HG03196 (cell line): ENCODE measurements around the gene AKAP8L.

Source experiments
- ATAC-seq: cut with Tn5 transposase; IDR thresholded peaks from one replicate; pipeline ENCODE4 v1.9.1; 2021; ENCODE audit not compliant: unreplicated experiment

The AKAP8L gene

DNA sequence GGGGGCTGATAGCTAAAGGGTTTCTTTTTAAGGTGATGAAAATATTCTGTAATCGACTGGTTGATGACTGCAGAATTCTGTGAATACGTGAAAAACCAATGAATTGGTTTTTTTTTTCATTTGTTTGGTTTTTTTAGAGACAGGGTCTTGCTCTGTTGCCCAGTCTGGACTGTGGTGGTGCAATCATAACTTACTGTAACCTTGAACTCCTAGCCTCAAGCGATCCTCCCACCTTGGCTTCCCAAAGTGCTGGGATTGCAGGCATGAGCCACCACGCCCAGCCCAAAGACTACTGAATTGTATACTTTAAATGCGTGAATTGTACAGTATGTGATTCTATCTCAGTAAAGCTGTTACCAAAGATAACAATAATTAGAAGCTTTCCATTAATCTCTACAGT lies 24.4 kb downstream of the AKAP8L start:
- no peak for ATAC-seq

DNA sequence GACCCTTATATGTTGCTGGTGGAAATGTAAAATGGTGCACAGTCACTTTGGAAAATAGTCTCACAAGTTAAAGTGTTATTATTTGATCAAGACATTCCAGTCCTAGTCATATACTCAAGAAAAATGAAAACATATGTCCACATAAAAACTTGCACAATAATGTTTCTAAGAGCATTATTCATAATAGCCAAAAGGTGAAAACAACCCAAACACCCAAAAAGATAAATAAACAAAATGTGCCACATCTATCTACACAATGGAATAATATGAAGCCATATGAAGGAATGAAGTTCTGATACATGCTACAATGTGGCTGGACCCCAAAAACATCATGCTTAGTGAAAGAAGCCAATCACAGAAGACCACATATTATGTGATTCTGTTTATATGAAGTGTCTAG lies 24.8 kb downstream of the AKAP8L start:
- ATAC-seq = no peak

DNA sequence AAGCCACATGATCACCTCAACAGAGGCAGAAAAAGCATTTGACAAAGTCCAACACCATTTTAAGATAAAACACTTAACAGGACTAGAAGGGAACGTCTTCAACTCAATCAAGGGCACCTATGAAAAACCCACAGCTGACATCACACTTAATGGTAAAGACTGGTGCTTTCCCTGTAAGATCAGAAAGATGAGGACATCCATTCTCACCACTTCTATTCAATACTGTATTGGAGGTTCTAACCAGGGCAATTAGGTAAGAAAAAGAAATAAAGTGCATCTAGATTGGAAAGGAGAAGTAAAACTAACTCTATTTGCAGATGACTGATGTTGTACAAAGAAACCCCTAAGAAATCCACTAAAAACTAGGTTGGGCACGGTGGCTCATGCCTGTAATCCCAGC lies 28.0 kb downstream of the AKAP8L start:
- no peak for ATAC-seq

DNA sequence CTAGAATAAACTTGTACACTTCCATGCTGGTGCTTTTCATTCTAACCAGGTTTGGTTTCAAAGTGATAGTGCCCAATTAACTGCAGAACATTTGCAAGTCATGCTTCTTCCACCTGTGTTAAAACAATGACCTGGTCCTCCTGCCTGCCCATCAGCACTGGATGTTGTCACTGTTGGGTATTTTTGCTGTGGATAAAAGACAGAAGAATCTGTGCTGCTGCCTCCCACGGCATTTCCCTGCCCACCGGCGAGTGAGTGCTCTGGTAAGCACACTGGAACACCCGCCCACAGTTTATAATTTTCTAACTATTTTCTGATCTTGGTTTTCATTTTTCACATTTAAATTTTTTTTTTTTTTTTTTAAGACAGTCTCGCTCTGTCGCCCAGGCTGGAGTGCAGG lies 36.9 kb downstream of the AKAP8L start:
- ATAC-seq = no peak

DNA sequence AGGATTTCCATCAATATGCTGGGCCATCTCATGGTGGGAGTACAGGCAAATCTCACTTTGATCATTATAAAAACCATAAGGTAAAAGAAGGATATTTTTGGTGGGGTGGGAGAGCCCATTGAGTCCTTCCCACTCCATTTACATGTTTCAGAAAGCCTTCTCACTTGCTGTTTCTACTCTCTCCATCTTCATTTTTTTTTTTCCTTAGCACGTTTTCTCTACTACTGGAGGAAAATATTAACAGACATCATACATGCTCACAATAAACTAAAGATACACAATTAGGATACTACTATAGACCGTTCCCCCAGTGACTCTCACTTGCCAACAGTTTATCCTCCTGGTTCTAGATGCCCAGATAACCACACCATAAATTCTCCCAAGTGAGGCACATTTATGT lies 37.4 kb downstream of the AKAP8L start:
- ATAC-seq = no peak

DNA sequence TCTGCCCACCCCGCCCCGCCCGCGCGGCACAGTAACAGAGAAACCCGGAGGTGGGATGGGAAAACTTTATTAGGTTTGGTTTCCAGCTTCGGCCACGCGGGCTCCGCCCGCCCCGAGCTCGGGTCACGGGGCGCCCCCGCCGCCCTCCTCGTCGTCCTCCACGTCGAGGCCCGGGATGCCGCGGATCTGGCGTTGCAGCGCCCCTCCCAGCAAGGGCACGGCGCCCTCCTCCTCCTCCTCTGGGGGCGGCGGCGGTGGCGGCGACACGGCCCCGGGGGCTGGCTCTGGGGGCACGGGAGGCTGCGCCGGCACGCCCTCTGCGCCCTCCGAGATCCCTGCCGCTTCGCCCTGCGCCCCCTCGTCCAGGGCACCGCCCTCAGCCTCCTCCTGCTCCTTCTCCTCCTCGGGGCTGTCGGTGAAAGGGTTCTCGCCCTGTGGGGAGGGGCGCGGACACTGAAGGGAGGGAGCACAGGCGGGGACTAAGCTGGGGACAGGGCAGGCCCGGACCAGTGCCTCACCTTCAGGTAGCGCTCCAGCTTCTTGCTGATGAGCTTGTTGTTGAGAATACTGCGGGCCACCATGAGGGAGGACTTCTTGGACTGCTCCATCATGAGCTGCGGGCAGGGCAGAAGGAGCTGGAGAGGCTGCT lies 38.7 kb downstream of the AKAP8L start:
- peak; percentile 24 for ATAC-seq

DNA sequence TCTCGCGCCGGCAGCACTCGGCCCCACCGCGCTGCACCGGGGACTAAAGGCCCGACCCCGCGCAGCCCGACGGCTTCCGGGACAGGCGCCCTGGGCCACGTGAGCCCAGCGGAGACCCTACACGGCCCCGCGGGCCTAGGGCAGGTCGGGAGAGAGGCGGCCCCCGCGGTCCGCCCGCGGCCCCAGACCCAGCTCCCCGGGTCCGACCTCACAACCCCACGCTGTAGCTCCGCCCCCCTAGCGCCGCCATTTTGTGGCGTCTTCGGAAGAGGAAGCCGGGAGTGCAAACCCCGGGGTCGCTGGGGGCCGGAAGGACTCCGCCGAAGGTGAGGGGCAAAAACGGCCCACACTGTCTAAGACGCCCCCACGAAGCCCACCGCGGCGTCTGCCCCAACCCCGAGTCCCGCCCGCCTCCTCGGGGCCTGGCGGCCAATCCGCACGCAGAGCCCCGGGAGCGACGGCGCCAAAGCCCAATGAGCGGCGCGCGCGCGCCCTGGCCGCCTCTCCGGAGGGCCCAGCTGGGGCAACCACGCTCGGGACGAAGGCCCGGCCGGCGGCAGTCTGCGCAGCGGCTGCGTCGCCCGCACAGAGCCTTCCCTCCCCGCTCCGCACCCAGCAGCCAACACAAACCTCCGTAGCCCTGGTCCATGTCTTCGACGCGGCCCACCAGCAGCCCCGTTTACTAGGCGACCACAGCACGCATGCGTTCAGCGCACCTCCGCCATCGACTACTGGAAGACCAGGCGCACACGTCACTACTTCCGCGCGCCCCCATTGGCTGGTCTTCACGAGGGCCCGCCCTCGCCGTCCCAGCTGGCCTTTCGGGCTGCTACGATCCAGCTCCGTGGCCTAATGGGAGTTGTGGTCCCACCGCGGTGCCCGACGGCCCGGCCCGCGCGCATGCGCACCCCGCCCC lies 39.4 kb downstream of the AKAP8L start, which contains the start of gene AKAP8:
TSS of gene AKAP8 (minus strand) at position 705 of the 916 bp plus-strand sequence. CDS start at position 649, 56 bp downstream.
- ATAC-seq = peak; percentile 83

DNA sequence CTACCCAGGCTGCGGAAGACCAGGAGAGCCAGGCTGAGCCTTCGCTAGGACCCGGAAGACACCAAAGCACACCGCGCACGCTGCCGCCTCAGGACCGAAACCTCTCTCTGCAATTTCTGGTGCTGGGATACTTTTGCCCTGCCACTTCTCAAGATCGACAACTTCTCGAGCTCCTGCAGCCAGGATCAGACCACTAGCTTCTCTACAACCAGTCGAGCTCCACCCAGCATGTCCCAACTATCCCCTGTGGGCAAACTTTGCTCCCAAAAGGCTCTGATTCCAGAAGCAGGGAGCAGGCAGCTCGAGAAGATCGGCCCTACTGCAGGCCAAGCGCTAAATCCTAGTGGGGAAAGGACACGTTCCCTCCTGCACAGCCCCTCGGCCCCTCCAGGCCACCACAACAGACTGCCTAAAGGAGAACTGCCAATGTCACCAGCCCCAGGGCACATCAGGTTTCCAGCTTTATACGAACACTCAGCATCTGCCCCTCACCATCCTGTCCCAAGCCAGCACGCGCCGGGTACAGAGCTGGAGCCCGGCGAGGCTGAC lies 40.2 kb downstream of the AKAP8L start:
- no peak for ATAC-seq

DNA sequence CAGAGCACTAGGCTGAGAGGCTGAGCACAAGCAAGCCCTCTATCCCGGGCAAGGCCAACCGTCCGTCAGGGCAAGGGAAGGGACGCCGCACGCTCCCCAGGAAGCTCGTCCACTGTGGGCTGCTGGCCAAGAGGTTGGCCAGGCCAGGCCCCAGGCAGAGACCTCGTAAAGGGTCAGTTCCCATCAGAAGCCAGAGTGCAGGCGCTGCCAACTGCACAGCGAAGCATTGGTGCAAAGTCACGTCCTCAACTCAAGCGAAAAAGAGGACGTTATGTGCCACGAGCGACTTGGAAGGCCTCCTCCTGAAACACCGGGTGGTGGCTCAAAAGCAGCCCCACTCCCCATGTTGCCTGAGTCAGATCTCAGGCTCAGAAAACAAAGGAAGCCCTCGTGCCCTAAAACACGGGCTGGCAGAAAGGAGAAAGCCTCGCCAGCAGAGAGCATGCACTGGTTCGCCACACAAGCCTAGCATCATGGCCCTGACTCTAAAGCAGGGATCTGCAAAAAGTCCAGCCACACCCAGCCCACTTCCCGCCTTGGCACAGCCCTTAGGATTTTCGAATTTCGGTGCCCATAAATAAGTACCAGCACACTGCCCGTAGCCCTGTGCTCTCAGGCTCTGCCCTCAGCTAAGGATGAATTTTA lies 43.9 kb downstream of the AKAP8L start:
- ATAC-seq = no peak

DNA sequence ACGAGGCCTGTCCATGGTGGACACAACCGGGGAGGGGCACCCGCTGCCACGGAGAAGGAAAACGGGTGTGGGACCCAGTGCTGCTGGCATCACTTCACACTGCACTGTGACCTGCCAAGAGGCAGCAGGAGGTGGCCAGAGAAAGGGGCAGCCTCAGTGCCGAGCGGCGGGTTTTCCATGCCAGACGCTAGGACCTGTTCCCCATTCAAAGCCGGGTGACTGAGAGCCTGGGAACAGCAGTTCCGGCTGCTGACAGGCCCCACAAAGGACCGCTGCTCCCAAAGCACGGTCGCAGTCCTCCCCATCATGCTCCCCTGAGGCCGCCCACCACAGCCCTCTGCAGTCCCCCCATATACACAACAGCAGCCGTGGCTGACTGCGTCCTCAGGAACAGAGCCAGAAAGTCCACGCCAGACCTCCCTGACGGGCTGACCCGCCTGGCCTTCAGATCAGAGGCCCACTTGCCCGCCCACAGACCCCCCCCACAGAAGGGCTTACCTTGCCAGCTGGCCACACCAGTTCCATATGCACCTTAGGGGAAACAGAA lies 44.6 kb downstream of the AKAP8L start:
- no peak for ATAC-seq

DNA sequence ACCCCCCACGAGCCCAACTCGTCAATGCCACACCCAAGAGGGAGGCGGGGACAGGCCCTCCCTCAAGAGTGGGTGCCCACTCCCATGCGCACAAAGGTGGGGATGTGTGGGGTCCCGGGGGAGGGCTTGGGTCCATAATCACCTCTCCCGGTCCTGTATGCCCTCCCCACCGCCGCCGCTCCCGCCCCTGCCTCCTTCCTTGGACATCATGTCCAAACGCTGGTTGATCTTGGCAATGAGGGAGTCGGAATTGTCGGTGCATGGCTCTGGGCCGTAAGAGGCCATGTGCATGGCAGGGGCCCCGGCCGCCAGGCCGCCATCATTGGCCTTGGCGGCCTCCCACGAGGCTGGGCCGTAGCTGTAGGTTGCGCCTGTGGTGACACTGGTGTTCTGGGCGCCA lies 45.1 kb downstream of the AKAP8L start:
- no peak for ATAC-seq

DNA sequence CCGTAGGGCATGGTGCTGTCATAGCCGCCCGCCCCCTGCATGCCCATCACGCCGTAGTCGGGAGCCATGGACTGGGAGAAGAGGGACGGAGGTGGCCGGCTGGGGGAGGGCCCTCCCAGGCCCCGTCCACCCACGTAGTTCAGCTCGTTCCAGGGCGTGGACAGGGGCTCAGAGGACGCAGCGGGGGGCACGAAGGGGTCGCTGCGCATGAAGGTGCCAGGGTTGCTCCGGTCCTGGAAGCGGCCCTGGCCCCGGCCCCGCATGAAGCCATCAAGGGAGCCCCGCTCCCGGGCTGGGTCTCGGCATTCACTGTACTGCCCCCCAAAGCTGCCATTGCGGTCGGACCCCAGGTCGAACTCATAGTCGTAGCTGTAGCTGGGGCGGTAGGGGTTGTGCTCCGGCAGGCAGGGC lies 45.9 kb downstream of the AKAP8L start:
- ATAC-seq = no peak

DNA sequence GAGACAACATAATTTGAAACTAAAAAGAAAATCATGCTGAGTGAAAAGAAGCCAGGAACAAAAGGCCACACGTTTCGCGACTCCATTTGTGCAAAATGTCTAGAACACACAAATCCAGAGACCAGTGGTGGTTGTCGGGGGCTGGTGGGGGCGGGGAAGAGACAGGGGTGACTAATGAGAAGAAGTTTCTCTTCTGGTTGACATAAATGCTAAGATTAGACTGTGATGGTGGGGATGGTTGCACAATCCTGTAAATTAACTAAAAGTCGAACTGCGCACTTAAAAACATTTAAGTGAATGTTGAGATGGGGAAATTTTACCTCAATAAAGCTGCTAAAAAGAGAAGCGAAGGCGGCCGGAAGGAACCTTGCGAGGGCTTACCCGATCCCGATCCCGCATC lies 46.3 kb downstream of the AKAP8L start:
- no peak for ATAC-seq

DNA sequence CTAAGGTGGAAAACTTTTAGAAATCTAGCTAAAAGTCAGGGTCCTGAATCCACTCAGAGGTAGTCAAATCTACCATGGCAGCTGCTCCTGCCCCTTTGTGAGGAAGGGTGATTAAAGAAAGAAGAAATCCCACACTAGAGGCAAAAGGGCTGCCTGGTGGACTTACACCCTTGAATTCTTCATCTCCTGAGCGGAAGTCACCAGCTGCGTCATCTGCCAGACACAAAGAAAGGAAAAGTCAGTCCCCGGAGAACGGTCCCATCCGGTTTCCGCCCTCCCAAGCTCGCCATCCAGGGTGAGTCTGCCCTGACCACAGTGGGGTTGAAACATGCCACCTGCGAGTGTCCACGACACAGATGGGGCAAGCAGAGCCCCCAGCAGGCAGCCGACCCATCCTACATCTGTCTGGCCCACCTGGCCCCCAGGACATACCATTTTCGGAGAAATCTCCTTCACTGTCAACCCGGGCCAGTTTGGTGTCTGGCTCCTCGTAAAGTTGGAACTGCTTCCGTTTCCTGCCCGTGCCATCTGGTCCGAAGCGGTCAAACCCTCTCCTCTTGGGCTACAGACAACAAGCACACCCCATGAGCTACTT lies 46.9 kb downstream of the AKAP8L start:
- ATAC-seq = no peak

DNA sequence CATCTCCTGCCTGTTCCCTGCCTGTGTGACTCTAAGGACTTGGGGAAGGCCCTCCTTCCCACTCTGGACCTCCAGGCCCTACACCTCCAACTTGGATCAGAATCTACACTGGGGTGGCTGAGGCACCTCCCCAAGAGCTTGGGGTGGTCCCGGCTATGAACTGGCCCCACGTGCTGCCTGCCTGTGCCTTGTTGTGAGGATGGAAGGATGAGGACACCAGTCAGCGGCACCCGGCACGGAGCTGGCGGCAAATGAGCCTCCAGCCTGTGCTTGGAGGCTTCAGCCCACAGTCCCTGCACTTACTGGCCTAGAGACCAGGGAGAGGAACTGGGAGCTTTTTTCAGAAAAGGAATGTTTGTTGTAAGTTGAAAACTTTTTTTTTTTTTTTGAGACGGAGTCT lies 47.7 kb downstream of the AKAP8L start:
- ATAC-seq = no peak

DNA sequence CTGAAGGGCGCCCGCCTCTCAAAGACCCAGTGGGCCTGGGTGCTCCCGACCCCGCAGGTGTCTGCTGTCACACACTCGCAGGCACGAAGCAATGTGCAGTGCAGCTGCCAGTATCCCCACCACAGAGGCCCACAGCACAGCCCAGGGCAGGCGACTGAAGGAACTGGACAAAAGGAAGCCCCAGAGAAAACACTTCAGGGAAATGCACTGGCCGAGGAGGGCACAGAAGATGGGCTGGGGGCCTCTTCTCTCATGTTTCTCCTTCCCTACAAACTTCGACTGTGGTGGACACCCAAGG lies 49.2 kb downstream of the AKAP8L start:
- ATAC-seq = no peak

DNA sequence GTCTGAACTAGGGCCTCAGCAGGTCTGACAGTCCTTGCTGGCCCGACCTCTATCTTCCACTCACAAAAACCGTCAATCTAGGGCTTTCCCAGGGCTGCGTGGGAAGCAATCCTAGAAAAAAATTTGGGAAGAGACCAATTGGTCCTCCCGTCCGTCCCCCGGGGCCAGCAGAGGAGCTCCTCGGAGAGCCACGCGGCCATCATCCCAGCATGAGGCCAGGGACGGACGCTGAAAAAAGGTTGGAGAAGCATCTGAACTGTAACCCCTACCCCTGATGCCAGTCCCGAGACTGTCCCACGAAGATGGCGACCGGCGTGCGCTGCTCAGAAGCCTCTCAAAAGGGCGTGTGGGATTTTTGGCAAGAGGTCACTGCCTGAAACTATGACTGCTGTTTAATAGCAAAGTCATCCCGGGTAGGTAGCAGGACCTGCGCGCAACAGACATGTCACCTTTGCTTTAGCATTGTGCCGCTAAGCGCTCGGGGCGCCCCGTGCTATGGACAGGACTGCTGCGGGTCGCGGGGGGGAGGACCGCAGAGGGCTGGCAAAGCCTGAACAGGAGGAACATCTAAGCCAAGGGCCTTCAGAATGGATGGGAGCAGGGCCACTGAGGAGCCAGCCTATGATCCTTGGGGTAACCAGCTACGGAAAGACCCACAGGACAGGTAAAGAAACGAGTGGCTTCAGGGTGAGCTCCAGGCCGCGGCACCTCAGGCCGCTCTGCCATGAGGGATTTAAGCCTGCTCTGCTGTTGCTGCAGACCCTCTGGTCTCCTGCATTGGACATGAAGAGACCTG lies 49.8 kb downstream of the AKAP8L start:
- no peak for ATAC-seq

DNA sequence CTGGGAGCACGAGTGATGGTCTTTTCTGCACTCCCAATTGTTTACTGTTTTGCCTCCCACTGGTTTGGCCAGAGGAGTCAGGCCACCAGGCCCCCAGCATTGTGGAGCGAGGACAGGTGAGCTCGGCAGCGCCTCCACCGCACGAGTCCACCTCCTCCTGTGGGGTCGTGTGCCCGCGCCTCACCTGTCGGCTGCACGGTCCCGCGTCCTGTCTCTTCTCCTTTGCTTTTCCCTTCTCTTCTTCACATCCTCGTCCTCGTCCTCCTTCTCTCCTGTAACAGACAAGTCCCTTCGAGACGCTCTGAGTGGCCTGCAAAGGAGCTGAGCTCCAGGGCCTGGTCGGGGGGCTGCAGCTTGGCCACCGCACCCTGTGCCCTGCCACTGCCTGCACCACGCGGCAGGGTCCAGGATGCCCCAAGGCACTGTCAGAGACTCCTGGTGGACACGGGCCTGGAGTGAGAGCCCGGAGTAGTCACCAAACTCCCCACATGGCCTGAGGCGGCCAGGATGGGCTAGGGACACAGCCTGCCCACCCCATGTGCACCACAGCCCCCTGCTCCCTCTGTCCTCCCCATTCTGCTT lies 50.6 kb downstream of the AKAP8L start:
- ATAC-seq = no peak

DNA sequence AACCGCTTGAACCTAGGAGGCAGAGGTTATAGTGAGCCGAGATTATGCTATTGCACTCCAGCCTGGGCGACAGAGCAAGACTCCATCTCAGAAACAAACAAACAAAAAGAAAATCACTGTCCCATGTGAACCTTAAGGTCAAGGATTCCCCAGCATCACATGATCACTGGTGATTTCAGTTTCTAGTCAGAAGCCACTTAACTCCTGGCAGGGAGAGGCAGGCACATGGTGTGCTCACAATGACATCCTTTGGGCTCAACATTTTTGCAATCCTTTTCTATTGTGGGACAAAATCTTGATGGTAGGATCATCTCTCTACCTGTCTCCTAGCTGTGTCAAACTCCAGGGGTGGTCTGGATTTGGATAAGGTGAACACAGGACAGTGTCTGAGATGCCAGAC lies 51.3 kb downstream of the AKAP8L start:
- no peak for ATAC-seq

DNA sequence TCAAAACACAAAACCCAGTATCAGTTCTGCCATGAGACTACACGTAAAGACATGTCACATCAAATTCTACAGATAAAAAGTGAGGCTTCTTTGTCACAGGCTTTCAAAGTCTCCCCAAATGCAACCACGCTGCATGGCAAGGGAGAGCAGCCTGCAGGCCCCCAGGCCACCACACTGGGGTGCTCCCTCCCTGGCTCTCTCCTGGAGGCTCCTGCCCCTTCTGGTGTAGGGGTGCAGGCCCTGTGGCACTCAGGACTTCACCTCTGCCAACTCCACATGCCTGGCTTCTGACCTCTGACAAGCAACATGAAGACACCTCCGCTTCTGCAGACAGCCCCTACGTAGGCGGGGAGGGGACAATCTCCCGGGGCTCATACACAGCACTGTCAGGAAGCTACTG lies 53.5 kb downstream of the AKAP8L start:
- ATAC-seq = no peak
